ENCODE measurements around the gene PLEKHA4.
A peak's percentile ranks its signal among the peaks of the same experiment; 100 is the strongest.
"Not testable (repeated sequence)": the region's sequence is repeated elsewhere in the genome, so short reads cannot be mapped to it uniquely, and the experiment has no call there.

Gene PLEKHA4

DNA sequence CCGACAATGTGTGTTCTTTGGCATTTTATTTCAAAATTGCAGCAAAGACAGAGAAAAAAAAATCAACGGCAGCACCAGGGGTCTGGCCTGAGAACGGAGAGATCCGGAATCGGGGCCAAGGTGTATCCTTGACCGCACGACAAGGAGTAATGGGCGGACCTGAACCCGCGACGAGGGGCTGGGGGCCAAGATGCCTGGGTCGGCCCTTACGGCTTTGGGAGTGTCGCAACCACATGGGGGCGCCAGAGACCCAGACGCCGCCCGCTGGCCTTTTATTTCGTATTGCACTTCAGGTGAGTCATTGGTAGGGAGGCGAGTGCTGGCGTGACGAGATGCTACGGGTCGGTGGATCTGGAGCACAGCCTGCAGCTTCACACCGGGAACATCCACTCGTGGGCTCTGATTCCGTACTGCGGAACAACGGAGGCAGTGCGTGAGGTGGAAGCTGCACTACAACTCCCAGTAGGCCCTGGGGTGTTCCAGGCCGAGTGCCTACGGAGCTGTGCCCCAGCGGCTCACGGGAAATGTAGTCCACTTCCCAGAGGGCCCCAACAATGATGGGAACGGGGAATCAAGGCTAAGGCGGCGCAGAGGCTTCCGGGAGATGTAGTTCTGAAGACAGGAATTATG, 73.2 kb downstream of the PLEKHA4 start:
- DNase-seq, result peak; percentile 97

DNA sequence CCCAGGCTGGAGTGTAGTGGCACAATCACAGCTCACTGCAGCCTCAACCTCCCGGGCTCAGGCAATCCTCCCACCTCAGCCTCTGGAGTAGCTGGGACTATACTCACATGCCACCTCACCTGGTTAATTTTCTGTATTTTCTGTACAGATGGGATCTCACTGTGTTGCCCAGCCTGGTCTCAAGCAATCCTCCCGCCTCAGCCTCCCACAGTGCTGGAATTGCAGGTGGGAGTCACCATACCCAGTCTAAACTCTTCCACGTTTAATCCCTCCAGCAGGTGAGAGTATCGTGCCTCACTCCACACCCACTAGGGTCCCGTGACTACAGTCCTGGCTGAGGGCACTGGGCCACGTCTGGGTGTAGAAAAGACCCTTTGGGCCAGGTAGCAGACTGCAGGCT, 74.1 kb downstream of the PLEKHA4 start:
- DNase-seq, result no peak

DNA sequence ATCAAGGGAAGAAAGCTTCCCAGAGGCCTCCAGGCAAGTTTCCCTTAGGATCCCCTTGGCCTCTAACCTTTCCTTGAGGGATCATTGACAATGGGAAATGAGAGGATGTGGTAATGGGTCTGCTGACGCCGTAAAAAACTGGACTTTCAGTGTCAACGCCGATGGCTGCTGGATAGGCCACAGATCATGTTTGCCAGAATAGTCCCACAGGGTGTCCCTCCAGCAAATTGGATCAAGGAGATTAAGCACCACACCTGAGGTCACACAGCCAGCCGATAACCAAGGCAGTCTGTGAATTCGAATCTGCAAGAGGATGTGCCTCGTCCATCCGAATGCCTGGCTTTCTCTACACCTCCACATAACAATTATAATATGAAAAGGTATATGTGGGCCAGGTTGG, 75.1 kb downstream of the PLEKHA4 start:
- DNase-seq, result no peak

DNA sequence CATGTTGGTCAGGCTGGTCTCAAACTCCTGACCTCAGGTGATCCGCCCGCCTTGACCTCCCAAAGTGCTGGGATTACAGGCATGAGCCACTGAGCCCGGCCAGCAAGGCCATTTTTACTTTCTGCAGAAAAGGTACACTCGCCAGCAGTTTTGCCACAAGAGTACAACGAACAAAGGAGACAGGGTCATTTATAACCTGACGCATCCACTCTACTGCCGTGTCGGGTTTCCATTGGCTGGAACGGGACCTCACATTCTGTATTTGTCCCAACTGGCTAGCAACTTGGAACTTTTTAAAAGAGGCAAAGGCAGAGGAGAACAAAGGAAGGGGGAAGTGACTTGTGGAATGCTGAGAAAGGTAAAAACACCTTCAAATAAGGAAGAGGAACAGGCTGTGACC, 81.1 kb downstream of the PLEKHA4 start:
- not testable (repeated sequence) for DNase-seq

Measured in femur (tissue), 1 donor.